OCI-LY1 (cell line): Measurements from ENCODE around the gene EEIG1.

Experiments
- EZH2 ChIP-seq: fragments of 200-600 bp; sonication (generic), shearing (Covaris generic); IDR thresholded peaks from 2 replicates; pipeline ENCODE4 v1.8.0; 2017; ENCODE audit warnings: borderline replicate concordance, mixed run types, mild to moderate bottlenecking, antibody characterized with exemption, low read length, moderate library complexity, mixed read lengths
- TF ChIP-seq, protein P1 (sequence below): fragments of 200-600 bp; sonication (generic), shearing (Covaris generic); IDR thresholded peaks from 2 replicates; pipeline ENCODE4 v1.5.1; 2017; ENCODE audit warnings: mild to moderate bottlenecking, antibody characterized with exemption, low read length, moderate library complexity, mixed read lengths

DNA sequence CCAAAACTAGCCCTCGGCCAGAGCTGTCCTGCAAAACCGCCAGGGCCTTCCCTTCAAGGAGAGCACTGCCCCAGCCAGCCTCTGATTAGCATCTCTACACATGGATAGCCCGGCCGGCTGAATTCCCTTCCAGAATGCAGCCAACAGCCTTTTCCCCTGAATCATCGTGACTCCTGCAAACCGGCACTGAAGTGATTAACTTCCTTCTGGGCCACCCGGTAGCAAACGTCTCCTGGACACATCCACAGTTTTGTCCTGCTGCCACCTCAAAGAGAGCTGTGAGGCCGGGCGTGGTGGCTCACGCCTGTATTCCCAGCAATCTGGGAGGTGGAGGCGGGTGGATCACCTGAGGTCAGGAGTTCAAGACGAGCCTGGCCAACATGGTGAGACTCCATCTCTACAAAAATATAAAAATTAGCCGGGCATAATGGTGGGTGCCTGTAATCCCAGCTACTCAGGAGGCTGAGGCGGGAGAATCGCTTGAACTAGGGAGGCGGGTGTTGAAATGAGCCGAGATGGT, 21.1 kb upstream of the EEIG1 start:
- no peak for TF ChIP-seq EZH2
- TF ChIP-seq, protein P1, sequence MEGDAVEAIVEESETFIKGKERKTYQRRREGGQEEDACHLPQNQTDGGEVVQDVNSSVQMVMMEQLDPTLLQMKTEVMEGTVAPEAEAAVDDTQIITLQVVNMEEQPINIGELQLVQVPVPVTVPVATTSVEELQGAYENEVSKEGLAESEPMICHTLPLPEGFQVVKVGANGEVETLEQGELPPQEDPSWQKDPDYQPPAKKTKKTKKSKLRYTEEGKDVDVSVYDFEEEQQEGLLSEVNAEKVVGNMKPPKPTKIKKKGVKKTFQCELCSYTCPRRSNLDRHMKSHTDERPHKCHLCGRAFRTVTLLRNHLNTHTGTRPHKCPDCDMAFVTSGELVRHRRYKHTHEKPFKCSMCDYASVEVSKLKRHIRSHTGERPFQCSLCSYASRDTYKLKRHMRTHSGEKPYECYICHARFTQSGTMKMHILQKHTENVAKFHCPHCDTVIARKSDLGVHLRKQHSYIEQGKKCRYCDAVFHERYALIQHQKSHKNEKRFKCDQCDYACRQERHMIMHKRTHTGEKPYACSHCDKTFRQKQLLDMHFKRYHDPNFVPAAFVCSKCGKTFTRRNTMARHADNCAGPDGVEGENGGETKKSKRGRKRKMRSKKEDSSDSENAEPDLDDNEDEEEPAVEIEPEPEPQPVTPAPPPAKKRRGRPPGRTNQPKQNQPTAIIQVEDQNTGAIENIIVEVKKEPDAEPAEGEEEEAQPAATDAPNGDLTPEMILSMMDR: no peak
